Transverse colon (tissue), 4 donors: Measurements from ENCODE around the gene AOAH. TPM values are rescaled to one million over a fixed set of nuclear protein-coding genes. Genes with fewer than 3 reads are reported as not detected.

Source experiments
- DNase-seq: peaks from one replicate; pipeline ENCODE4 v3.0.0-alpha.2; 2019
- H3K27ac ChIP-seq, 4 donors: fragments of 200-600 bp; sonication (generic); 2 replicates each; pipeline ENCODE4 v1.5.1; 2016 to 2018; ENCODE audit warnings: inconsistent platforms in 4 of 4
- H3K27me3 ChIP-seq: fragments of 200-600 bp; sonication (generic); 2 replicates; pipeline ENCODE4 v1.5.1; 2017; ENCODE audit warnings: inconsistent platforms
- H3K36me3 ChIP-seq, 4 donors: fragments of 200-600 bp; sonication (generic); 2 replicates each; pipeline ENCODE4 v1.5.1; 2017 to 2019; ENCODE audit warnings: inconsistent platforms in 4 of 4
- H3K4me1 ChIP-seq, 4 donors: fragments of 200-600 bp; sonication (generic); 2 replicates each; pipeline ENCODE4 v1.5.1; 2017 to 2020; ENCODE audit warnings: inconsistent platforms in 4 of 4
- H3K4me3 ChIP-seq, 4 donors: fragments of 200-600 bp; sonication (generic); 1 replicate in 1 of 4; 2 replicates in 3 of 4; pipeline versions ENCODE4 v1.5.1 to v1.6.1; 2017 to 2019; ENCODE audit warnings: inconsistent platforms in 4 of 4
- H3K9me3 ChIP-seq, 2 donors: fragments of 200-600 bp; sonication (generic); 2 replicates each; pipeline ENCODE4 v1.5.1; 2017 to 2019; ENCODE audit warnings: inconsistent platforms in 2 of 2
- EP300 ChIP-seq: sonication (generic); formaldehyde crosslinking; IDR thresholded peaks from one replicate; pipeline ENCODE4 v1.6.1; 2017; ENCODE audit warnings: antibody characterized with exemption, low read depth
- POLR2A ChIP-seq: fragments of 450-650 bp; IDR thresholded peaks from one replicate; pipeline ENCODE4 v1.6.1; 2016; ENCODE audit warnings: antibody characterized with exemption, mild to moderate bottlenecking, moderate library complexity
- POLR2AphosphoS5 ChIP-seq, 3 donors: sonication (generic); formaldehyde crosslinking; IDR thresholded peaks; one replicate each; pipeline ENCODE4 v1.6.1; 2016; ENCODE audit warnings: antibody characterized with exemption in 3 of 3
- WGBS, 2 donors: methylation state at CpG; one replicate each; pipeline ENCODE4 v1.1.5; 2018; ENCODE audit warnings: low coverage in 1 of 2; 5-methylcytosine and 5-hydroxymethylcytosine counted together
- in situ Hi-C, 4 donors: fragments of 200-750 bp; cut with MboI; loops; one replicate each; pipeline versions ENCODE4 v1.15.0 to v1.15.1; 2017; ENCODE audit warnings: low sequenced_read_pairs in 3 of 4, low pct_ligation_motif_present in 1 of 4, low pct_unique_long_range_greater_than_20kb in 1 of 4
- intact Hi-C: fragments of 100-400 bp; cut with DNase I; formaldehyde crosslinking; loops from one replicate; pipeline ENCODE4 v1.15.1; 2023; ENCODE audit warnings: low total_unique reads
- total RNA-seq, 4 donors: library from RNA; depleted of rRNA; stranded (reverse); fragments of >200 nt; gene quantifications; one replicate each; pipeline ENCODE4 v1.1.0, GENCODE V29; 2016
- TF ChIP-seq, protein P1 (sequence below), 5 experiments: fragments of 200-600 bp in 3 of 5; fragments of 450-650 bp in 2 of 5; sonication (generic) in 3 of 5; IDR thresholded peaks; 1 replicate in 2 of 5; 2 replicates in 3 of 5; pipeline ENCODE4 v1.5.1; 2016 to 2017; ENCODE audit warnings: antibody characterized with exemption in 5 of 5, inconsistent platforms in 3 of 5, mild to moderate bottlenecking in 2 of 5, moderate library complexity in 1 of 5

Gene AOAH
- total RNA-seq, 4 donors from 2014 or later, result 82.8 to 139 (median 102) TPM

GRCh38 chr7:36668080-36668479, 56.2 kb downstream of the AOAH start:
- TF ChIP-seq POLR2AphosphoS5 (IDR thresholded peaks at IDR 0.05) (no peak), EP300 (no peak), POLR2A (no peak)
- TF ChIP-seq, protein P1, sequence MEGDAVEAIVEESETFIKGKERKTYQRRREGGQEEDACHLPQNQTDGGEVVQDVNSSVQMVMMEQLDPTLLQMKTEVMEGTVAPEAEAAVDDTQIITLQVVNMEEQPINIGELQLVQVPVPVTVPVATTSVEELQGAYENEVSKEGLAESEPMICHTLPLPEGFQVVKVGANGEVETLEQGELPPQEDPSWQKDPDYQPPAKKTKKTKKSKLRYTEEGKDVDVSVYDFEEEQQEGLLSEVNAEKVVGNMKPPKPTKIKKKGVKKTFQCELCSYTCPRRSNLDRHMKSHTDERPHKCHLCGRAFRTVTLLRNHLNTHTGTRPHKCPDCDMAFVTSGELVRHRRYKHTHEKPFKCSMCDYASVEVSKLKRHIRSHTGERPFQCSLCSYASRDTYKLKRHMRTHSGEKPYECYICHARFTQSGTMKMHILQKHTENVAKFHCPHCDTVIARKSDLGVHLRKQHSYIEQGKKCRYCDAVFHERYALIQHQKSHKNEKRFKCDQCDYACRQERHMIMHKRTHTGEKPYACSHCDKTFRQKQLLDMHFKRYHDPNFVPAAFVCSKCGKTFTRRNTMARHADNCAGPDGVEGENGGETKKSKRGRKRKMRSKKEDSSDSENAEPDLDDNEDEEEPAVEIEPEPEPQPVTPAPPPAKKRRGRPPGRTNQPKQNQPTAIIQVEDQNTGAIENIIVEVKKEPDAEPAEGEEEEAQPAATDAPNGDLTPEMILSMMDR (IDR thresholded peaks at IDR 0.05), result no peak
- no peak for DNase-seq
- Histone ChIP-seq H3K27ac (peak overlapping the region in 3 of 4 donors; percentile 44 to 74 (median 73)), H3K4me3 (no peak overlapping the region), H3K27me3 (no peaks in the 10 kb centered on the region), H3K9me3 (no peaks in the 10 kb centered on the region), H3K4me1 (peaks cover 0 to 32% (median 7%) of the 10 kb centered on the region in 4 donors), H3K36me3 (no peaks in the 10 kb centered on the region)
- WGBS, 2 donors, result 58 to 62% methylated on average over 3 of the region's 3 CpGs
- in situ Hi-C loops, result loop anchor here in 2 of 4 donors (10.0 to 25.0 kb wide), 2 partner anchors 183 to 519 kb away; no protein-coding TSS in a partner anchor
- intact Hi-C loops, result no loop called here

- H3K36me3 ChIP-seq, result no peaks in the 10 kb centered on the region
- in situ Hi-C loops, result loop anchor here in 2 of 4 donors (10.0 to 25.0 kb wide), 2 partner anchors 182 to 520 kb away; no protein-coding TSS in a partner anchor
- 66 to 79% methylated on average over 2 of the region's 2 CpGs for WGBS, 2 donors
Measured at GRCh38 chr7:36667007-36667745, 57.1 kb downstream of the AOAH start.

DNA sequence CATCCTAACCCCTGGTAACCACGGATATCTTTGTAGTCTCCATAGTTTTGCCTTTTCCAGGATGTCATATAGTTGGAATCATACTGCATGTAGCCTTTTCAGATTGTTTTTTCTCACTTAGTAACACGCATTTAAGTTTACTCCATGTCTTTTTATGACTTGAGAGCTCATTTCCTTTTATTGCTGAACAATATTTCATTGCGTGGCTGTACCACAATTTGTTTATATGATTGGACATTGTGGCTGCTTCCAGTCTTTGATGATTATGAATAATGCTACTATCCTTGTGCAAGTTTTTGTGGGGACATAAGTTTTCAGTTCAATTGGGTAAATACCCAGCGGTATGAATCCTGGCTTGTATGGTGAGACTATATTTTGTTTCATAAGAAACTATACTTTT, 60.8 kb downstream of the AOAH start:
- intact Hi-C loops (no loop called here), in situ Hi-C loops (loop anchor here in 2 of 4 donors (10.0 to 25.0 kb wide), 2 partner anchors 179 to 524 kb away; no protein-coding TSS in a partner anchor)
- Histone ChIP-seq H3K4me1 (peaks cover 4 to 46% (median 26%) of the 10 kb centered on the region in 4 donors), H3K36me3 (no peaks in the 10 kb centered on the region), H3K9me3 (no peaks in the 10 kb centered on the region), H3K27ac (peak overlapping the region; percentile 35 to 84 (median 80)), H3K4me3 (no peak overlapping the region), H3K27me3 (no peaks in the 10 kb centered on the region)
- 34 to 35% methylated on average over 4 of the region's 4 CpGs for WGBS, 2 donors
- peak in 1 of 3 donors; percentile 55 for TF ChIP-seq POLR2AphosphoS5 (IDR thresholded peaks at IDR 0.05)
- no peak for TF ChIP-seq POLR2A
- DNase-seq, result no peak

More at GRCh38 chr7:36667007-36667745, 57.1 kb downstream of the AOAH start:
- Histone ChIP-seq H3K4me1 (peaks cover 0 to 41% (median 12%) of the 10 kb centered on the region in 4 donors), H3K27me3 (no peaks in the 10 kb centered on the region), H3K9me3 (no peaks in the 10 kb centered on the region), H3K27ac (no peak overlapping the region), H3K4me3 (no peak overlapping the region)
- DNase-seq, result no peak
- intact Hi-C loops, result no loop called here
- TF ChIP-seq EP300 (no peak), POLR2A (no peak)
- TF ChIP-seq, protein P1 (IDR thresholded peaks at IDR 0.05), result no peak

DNA sequence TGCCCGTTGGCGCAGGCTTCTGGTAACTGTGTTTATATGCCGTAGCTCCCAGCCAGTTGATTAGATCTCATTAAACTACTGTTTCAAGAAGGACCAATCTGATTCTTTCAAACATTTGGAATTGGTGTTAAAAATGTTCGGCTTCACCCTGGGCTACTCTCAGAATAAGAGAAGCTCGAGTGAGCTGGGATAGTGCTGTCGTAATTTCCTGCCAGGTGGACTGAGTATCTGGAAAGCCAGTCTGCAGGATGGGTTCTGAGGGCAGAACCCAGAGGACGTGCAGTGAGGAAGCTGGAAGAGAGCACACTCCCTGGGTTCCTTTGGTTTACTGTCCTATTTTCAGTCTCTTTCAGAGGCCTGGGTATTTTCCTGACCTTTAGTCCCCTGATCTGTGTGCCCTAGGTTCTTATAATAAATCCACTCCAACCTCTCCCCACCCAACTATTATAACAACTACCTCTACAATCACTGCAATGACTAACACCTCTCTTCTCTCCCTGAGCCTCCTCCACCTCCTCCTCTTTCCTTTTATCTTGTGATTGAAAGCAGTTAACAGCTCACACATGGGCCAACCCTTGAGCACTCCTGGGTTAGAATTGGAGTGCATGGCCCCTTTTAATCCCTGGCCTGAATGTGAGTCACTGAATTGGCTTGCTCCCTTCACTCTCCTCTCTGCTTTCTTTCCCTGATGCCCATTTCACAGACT, 63.0 kb downstream of the AOAH start:
- Histone ChIP-seq H3K4me3 (peak overlapping the region in 1 of 4 donors; percentile 43), H3K4me1 (peaks cover 4 to 51% (median 31%) of the 10 kb centered on the region in 4 donors), H3K27me3 (no peaks in the 10 kb centered on the region), H3K36me3 (no peaks in the 10 kb centered on the region), H3K27ac (peak overlapping the region; percentile 79 to 84 (median 81)), H3K9me3 (no peaks in the 10 kb centered on the region)
- in situ Hi-C loops (loop anchor here in 2 of 4 donors (10.0 to 25.0 kb wide), 2 partner anchors 176 to 526 kb away; no protein-coding TSS in a partner anchor), intact Hi-C loops (no loop called here)
- peak; percentile 58 for DNase-seq
- 25 to 49% methylated on average over 6 to 7 of the region's 7 CpGs for WGBS, 2 donors
- TF ChIP-seq, protein P1 (IDR thresholded peaks at IDR 0.05), result no peak
- peak in 2 of 3 donors; percentile 77 for TF ChIP-seq POLR2AphosphoS5 (IDR thresholded peaks at IDR 0.05)
- TF ChIP-seq POLR2A, result peak; percentile 83
